RWPE2 (cell line): ENCODE measurements around the gene PDF.

Experiments
- ATAC-seq: fragments of 200-7000 bp; cut with Tn5 transposase; 3 replicates; pipeline ENCODE4 v1.9.1; 2021; ENCODE audit warnings: low read depth
- DNase-seq: peaks from one replicate; pipeline ENCODE4 v3.0.0-alpha.2; 2020; ENCODE audit warnings: low spot score
- H3K27ac ChIP-seq: fragments of 450-650 bp; 2 replicates; pipeline ENCODE4 v1.5.1; 2017; ENCODE audit warnings: mild to moderate bottlenecking; ENCODE audit not compliant: poor library complexity, severe bottlenecking
- H3K27me3 ChIP-seq: fragments of 250-450 bp; sonication (Bioruptor Pico); 2 replicates; pipeline ENCODE4 v1.5.1; 2021; ENCODE audit warnings: mild to moderate bottlenecking, moderate library complexity; ENCODE audit not compliant: insufficient read depth, poor library complexity, severe bottlenecking
- H3K36me3 ChIP-seq: fragments of 250-450 bp; sonication (Bioruptor Pico); 2 replicates; pipeline ENCODE4 v1.5.1; 2020; ENCODE audit warnings: low read depth, mild to moderate bottlenecking, moderate library complexity
- H3K4me1 ChIP-seq: fragments of 250-450 bp; sonication (Bioruptor Pico); 2 replicates; pipeline ENCODE4 v1.5.1; 2021; ENCODE audit warnings: mild to moderate bottlenecking, moderate library complexity; ENCODE audit not compliant: insufficient read depth, poor library complexity, severe bottlenecking
- H3K4me3 ChIP-seq: fragments of 250-450 bp; sonication (Bioruptor Pico); 2 replicates; pipeline ENCODE4 v1.5.1; 2021; ENCODE audit warnings: mild to moderate bottlenecking, moderate library complexity; ENCODE audit not compliant: severe bottlenecking
- H3K9me3 ChIP-seq: fragments of 250-450 bp; sonication (Bioruptor Pico); 2 replicates; pipeline ENCODE4 v1.5.1; 2021; ENCODE audit warnings: mild to moderate bottlenecking, moderate library complexity; ENCODE audit not compliant: severe bottlenecking
- TF ChIP-seq, protein P1 (sequence below): fragments of 450-650 bp; IDR thresholded peaks from one replicate; pipeline ENCODE4 v1.5.1; 2017; ENCODE audit warnings: mild to moderate bottlenecking, moderate library complexity; ENCODE audit not compliant: poor library complexity, severe bottlenecking

Gene PDF

DNA sequence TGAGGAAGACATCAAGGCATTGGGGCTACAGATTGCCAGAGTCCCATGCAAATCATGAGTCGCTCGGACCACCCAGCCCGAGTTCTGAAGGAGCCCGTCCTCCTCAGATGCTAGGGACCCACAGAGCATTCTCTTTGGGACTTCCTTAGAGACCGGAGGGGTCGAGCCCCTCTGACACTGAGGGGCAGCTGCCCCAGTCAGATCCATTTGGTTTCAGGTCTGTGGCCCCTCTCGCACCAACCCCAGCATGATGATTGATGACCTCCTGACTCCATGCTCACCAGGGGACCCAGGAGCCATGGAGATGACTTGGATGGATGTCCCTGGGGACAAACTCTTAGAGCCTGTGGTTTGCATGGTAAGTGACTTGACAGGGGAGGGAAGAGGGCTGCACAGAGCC lies 8.0 kb downstream of the PDF start:
- TF ChIP-seq, protein P1, sequence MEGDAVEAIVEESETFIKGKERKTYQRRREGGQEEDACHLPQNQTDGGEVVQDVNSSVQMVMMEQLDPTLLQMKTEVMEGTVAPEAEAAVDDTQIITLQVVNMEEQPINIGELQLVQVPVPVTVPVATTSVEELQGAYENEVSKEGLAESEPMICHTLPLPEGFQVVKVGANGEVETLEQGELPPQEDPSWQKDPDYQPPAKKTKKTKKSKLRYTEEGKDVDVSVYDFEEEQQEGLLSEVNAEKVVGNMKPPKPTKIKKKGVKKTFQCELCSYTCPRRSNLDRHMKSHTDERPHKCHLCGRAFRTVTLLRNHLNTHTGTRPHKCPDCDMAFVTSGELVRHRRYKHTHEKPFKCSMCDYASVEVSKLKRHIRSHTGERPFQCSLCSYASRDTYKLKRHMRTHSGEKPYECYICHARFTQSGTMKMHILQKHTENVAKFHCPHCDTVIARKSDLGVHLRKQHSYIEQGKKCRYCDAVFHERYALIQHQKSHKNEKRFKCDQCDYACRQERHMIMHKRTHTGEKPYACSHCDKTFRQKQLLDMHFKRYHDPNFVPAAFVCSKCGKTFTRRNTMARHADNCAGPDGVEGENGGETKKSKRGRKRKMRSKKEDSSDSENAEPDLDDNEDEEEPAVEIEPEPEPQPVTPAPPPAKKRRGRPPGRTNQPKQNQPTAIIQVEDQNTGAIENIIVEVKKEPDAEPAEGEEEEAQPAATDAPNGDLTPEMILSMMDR, result no peak
- H3K4me3 ChIP-seq, result no peak overlapping the region
- no peaks in the 10 kb centered on the region for H3K27me3 ChIP-seq
- DNase-seq (no peak), ATAC-seq (no peak)
- peaks cover 95% of the 10 kb centered on the region for H3K36me3 ChIP-seq
- H3K27ac ChIP-seq, result no peak overlapping the region
- peaks cover 5% of the 10 kb centered on the region for H3K4me1 ChIP-seq
- no peaks in the 10 kb centered on the region for H3K9me3 ChIP-seq

DNA sequence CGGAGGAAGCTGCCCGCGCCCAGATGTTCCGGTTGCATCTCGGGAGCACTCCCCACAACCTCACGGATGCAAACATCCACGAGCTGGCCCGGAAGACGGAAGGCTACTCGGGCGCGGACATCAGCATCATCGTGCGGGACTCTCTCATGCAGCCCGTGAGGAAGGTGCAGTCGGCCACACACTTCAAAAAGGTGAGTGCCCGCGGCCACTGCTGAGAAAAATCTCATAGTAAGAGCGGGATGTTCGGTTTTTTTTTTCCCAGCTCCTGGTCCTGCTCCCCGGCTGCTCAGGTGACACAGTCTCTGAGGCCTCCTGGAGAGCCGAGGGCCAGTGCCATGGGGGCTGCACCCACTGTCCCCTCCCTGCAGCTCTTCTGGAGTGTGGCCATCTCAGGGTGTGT lies 9.3 kb downstream of the PDF start:
- H3K4me1 ChIP-seq, result no peaks in the 10 kb centered on the region
- ATAC-seq, result no peak
- no peak overlapping the region for H3K27ac ChIP-seq
- H3K36me3 ChIP-seq, result peaks cover 96% of the 10 kb centered on the region
- DNase-seq, result no peak
- no peak overlapping the region for H3K4me3 ChIP-seq
- TF ChIP-seq, protein P1, result no peak
- no peaks in the 10 kb centered on the region for H3K27me3 ChIP-seq
- no peaks in the 10 kb centered on the region for H3K9me3 ChIP-seq

DNA sequence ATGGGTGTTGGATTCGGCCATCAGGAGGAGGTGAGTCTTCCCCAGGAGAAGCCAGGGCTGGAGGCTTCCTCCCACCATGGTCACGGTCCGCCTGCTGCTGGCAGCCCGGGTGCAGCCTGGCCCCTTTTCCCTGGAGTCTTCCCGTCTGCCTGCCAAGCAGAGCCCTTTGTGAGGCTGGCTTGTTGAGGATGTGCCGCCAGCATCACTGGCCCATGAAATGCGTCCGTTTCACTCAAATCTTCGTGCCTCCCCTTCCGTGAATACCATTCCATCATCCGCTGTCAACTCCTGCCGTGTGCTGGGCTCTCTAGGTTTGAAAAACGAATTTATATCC lies 9.7 kb downstream of the PDF start:
- Histone ChIP-seq H3K27me3 (no peaks in the 10 kb centered on the region), H3K9me3 (no peaks in the 10 kb centered on the region), H3K27ac (no peak overlapping the region), H3K4me1 (no peaks in the 10 kb centered on the region), H3K36me3 (peaks cover 96% of the 10 kb centered on the region), H3K4me3 (no peak overlapping the region)
- ATAC-seq (no peak), DNase-seq (no peak)
- TF ChIP-seq, protein P1, result no peak

DNA sequence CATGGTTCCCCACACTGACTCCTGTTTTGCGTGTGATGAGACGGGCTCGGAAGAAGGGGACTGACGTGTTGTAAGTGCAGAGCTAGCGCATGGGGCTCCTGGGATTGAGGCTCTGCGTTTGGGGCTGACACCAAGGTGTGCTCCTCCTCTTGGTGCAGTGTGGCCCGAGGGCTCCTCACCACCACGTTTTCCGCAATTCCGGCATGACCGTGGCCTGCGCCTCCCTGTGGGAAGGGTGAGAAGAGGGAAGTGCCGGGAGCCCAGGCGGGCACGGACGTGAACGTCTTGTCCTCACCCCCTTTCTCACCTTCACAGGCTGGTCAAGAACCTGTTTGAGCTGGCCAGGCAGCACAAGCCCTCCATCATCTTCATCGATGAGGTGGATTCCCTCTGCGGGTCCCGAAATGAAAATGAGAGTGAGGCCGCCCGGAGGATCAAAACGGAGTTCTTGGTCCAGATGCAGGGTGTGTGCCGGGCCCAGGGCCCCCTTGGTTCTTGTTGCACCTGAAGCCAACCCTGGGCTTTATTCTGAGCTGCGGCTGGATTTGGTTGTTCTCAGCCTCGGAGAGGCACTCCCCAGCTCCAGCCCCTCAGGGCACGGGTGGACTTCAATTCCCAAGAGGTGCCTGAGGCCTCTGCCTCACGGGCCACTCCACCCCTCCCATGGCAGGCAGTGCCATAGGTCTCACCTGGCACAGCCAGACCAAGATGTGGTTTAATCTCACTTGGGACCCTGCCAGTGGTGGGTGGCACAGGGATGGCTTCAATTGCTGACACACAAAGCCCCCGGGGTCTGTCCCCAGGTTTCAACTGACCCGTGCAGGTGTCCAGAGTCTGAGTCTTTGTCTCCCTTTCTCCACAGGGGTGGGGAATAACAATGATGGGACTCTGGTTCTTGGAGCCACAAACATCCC lies 10.3 kb downstream of the PDF start:
- DNase-seq (no peak), ATAC-seq (no peak)
- H3K27ac ChIP-seq, result no peak overlapping the region
- no peaks in the 10 kb centered on the region for H3K27me3 ChIP-seq
- no peaks in the 10 kb centered on the region for H3K9me3 ChIP-seq
- H3K4me1 ChIP-seq, result no peaks in the 10 kb centered on the region
- TF ChIP-seq, protein P1, result no peak
- H3K36me3 ChIP-seq, result peaks cover 94% of the 10 kb centered on the region
- no peak overlapping the region for H3K4me3 ChIP-seq

DNA sequence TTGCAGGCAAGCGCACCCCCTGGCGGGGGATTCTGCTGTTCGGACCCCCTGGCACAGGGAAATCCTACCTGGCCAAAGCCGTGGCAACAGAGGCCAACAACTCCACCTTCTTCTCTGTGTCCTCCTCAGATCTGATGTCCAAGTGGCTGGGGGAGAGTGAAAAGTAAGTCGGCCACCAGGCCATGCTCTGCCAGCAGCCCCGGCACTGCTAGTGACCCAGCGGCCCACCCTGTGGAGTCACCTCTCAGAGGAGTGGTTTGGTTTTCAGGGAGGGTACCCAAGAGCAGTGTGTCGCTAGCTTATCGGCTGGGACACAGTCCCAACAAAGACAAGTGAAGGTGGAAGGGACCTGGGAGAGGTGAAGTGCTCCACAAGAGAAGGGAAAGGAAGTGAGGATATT lies 11.0 kb downstream of the PDF start:
- no peaks in the 10 kb centered on the region for H3K27me3 ChIP-seq
- no peak for ATAC-seq
- no peak overlapping the region for H3K4me3 ChIP-seq
- no peak for DNase-seq
- H3K4me1 ChIP-seq, result no peaks in the 10 kb centered on the region
- TF ChIP-seq, protein P1, result no peak
- no peak overlapping the region for H3K27ac ChIP-seq
- H3K9me3 ChIP-seq, result no peaks in the 10 kb centered on the region
- H3K36me3 ChIP-seq, result peaks cover 94% of the 10 kb centered on the region
